22Rv1 (cell line): Measurements from ENCODE around the gene MIDN.

Experiments used
- H3K27ac ChIP-seq: fragments of 450-650 bp; 2 replicates; pipeline ENCODE4 v1.5.1; 2017
- ZFX ChIP-seq: fragments of 450-650 bp; IDR thresholded peaks from 2 replicates; pipeline ENCODE4 v1.6.1; 2017; ENCODE audit warnings: antibody characterized with exemption, borderline replicate concordance
- TF ChIP-seq, protein P1 (sequence below): fragments of 450-650 bp; IDR thresholded peaks from 2 replicates; pipeline ENCODE4 v1.5.1; 2017; ENCODE audit warnings: mild to moderate bottlenecking

The MIDN gene

DNA sequence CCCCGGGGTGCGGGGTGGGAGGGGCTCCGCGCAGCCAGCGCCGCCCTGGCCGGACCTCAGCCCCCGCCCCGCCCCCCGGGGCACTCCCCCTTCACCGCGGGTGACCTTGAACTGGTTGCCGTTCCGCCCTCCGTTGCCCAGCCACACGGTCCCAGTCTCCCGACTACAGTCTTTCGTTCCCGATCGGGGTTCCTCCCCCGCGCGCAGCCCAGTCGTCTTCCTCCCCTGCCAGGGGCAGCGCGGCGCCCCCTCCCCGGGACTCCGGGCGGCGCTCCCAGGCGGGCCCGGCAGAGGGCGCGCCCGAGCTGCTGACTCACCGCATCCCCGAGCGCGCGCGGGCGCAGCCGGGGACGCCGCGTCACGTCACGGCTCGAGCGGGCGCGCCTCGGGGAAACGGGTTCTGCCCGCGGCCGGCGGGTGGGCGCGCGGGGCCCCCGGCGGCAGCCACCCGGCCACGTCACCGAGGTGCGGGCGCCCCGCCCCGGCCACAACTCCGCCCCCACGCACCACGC, 459 bp downstream of the MIDN start:
- peak overlapping the region; percentile 99 for H3K27ac ChIP-seq
- TF ChIP-seq, protein P1, sequence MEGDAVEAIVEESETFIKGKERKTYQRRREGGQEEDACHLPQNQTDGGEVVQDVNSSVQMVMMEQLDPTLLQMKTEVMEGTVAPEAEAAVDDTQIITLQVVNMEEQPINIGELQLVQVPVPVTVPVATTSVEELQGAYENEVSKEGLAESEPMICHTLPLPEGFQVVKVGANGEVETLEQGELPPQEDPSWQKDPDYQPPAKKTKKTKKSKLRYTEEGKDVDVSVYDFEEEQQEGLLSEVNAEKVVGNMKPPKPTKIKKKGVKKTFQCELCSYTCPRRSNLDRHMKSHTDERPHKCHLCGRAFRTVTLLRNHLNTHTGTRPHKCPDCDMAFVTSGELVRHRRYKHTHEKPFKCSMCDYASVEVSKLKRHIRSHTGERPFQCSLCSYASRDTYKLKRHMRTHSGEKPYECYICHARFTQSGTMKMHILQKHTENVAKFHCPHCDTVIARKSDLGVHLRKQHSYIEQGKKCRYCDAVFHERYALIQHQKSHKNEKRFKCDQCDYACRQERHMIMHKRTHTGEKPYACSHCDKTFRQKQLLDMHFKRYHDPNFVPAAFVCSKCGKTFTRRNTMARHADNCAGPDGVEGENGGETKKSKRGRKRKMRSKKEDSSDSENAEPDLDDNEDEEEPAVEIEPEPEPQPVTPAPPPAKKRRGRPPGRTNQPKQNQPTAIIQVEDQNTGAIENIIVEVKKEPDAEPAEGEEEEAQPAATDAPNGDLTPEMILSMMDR = peak; percentile 95
- TF ChIP-seq ZFX = no peak

DNA sequence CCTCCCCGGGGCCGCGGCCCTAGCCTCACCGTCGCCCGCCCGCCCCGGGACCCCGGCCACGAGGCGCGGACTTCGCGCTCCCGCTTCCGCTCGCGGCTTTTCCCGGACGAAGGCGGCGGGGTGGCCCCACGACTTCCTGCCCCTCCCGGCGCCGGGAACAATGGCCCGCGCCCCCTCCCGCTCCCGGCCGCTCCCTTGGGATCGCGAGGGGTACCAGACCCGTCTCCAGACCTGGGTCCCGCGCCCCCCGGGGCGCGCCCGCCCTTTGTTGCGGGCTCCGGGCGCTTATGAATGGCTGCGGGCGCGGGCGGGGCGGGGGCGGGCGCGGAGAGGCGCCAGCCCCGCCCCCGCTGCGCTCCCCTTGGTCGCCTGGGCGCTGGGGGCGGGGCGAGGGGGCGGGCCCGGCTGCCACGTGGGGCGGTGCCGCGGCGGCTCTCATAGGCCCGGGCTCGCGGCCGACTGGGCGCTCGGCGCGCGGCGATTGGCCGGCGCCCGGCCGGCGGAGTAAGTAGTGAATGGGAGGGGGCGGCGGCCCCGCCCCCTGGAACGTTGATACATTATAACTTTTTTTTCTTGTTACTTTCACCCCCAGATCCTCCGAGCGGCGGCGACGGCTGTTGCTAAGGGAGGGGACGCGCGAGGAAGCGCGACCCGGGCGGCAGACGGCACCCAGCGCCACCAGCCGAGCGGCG, 1.1 kb downstream of the MIDN start:
- peak overlapping the region; percentile 99 for H3K27ac ChIP-seq
- TF ChIP-seq, protein P1 = no peak
- TF ChIP-seq ZFX = no peak

DNA sequence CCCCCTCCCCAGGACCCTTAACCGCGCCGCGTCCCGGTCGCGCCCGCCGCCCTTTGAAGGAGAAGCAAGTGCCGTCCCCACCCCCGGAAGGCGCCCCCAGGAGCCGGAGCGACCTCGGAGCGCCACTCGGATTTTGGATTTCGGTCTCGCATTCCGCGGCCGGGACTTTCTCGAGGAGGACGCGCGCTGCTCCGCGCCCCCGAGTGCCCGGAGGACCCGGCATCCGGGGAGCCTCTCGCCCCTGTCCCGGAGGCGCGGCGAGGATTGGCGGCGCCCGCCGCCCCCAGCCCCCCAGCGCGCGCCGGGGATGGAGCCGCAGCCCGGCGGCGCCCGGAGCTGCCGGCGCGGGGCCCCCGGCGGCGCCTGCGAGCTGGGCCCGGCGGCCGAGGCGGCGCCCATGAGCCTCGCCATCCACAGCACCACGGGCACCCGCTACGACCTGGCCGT, 1.6 kb downstream of the MIDN start:
- TF ChIP-seq, protein P1 = no peak
- no peak for TF ChIP-seq ZFX
- peak overlapping the region; percentile 99 for H3K27ac ChIP-seq

DNA sequence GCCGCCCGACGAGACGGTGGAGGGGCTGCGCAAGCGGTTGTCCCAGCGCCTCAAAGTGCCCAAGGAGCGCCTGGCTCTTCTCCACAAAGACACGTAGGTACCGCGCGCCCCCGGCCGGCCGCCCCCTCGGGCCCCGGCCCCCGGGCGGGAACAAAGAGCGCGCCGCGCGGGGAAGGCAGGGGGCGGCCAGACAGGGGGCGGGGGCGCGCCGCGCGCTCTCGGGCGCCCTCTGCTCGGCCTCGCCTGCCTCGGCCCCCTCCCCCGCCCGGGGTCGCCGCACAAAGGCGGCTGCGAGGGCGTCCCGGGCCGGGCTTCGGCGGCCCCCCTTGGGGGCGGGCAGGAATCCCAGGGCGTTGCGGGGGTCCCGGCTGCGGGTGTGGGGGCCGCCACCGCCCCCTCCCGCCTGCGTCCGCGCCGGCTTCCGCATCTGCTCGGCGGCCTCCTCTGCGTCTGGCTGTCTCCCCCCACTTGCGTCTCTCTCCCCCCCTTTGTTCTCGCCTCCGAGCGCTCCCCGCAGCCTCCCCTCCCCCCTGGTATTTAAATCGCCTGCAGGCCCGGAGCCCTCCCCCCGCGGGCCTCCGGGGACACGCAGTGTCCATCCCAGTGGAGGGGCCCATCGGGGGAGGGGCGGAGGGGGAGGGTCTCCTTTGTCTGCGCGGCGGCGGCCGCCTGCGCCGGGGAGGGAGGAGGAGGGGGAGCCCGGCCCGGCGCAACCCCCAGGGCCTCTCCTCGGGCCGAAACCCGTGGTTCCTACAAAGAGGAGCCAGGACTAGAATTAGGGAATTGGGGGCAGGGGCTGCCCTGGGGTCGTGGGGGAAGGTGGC, 2.3 kb downstream of the MIDN start:
- no peak for TF ChIP-seq ZFX
- TF ChIP-seq, protein P1 = peak; percentile 28; the same call in 1 of the 2 replicates
- H3K27ac ChIP-seq = peak overlapping the region; percentile 99

DNA sequence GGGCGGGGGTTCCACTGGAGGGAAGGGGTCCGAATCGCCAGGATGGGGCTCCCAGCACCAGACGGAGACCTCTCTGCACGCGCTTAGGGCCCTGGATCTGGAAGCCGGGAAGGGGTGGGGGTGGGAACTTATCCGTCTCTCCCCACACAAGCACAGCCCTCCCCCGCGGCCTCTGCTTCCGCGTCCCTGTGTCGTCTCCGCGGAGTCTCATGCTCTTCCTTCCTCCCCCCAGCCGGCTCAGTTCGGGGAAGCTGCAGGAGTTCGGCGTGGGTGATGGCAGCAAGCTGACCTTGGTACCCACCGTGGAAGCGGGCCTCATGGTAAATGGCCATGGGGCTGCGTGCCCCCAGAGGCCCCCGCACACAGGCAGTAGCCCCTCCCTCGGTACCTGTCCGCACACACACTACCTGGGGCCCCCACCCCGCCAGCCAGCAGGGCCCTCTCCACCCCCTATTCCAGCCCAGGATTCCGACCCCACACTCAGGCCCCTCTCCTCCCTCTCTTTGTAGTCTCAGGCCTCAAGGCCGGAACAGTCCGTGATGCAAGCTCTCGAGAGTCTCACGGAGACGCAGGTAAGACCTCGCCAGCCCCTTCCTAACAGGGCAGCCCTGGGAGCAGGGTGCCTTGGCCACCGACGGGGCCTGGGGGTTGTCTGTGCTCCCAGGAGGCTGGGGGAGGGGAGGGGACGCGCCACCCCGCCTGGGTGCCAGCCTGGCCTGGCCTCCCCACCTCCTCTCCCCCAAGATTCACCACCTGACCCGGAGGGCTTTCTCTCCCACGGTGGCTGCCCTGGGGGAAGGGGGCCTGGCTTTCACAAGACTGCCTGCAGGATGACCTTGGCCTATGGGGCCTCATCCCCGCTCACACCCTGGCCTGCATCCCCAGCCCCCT, 3.2 kb downstream of the MIDN start:
- peak overlapping the region; percentile 99 for H3K27ac ChIP-seq
- TF ChIP-seq, protein P1 = no peak
- no peak for TF ChIP-seq ZFX

DNA sequence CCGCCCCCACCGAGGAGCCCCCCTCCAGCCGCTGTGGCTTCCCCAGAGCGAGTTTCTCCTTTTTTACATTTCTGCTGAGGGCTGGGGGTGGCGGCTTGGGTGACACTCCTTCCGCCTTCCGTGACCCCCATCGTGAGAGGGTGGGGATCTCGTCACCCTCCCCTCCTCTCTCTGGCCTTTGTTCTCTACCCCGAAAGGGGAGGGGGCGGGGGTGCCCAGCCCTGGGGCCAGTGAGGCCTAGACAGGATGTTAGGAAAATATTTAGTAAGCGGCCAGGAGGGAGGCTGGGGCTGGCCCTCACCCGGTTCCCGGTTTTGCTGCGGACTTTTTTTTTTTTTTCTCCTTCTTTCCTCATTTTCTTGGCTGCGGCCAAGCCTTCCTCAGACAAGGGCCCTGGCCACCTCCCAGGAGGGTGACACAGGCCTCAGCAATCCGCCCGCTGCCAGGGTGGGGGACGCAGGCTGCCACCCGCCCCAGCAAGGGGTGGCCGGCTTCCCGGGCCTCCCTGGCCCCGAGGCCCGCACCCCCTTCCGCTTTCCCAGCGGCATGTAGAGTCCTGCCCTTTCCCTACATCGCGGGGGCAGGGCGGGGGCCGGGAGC, 3.9 kb downstream of the MIDN start:
- TF ChIP-seq, protein P1 = no peak
- no peak for TF ChIP-seq ZFX
- peak overlapping the region; percentile 99 for H3K27ac ChIP-seq
